ENCODE measurements around the gene ZNF74.
"Not testable (repeated sequence)": the region's sequence is repeated elsewhere in the genome, so short reads cannot be mapped to it uniquely, and the experiment has no call there.

Gene ZNF74

GRCh38 chr22:20393705-20394476 is at the start of gene ZNF74:
Gene ZNF74, plus strand, starts transcription at chr22:20394151. Its CDS starts 478 bp downstream, at chr22:20394629.
- DNase-seq (ENCODE audit: low read depth) = peak; percentile 75

GRCh38 chr22:20346553-20346952 is 47.4 kb upstream of the ZNF74 start:
- DNase-seq (ENCODE audit: low read depth) = not testable (repeated sequence)

GRCh38 chr22:20352536-20352935 is 41.4 kb upstream of the ZNF74 start:
- DNase-seq (ENCODE audit: low read depth) = not testable (repeated sequence)

GRCh38 chr22:20354238-20354975 is 39.5 kb upstream of the ZNF74 start:
- no peak for DNase-seq (ENCODE audit: low read depth)

GRCh38 chr22:20355939-20356636 is 37.9 kb upstream of the ZNF74 start:
- DNase-seq (ENCODE audit: low read depth) = not testable (repeated sequence)

- DNase-seq (ENCODE audit: low read depth) = not testable (repeated sequence)
Measured at GRCh38 chr22:20356906-20357305, 37.0 kb upstream of the ZNF74 start.

- DNase-seq (ENCODE audit: low read depth) = not testable (repeated sequence)
Measured at GRCh38 chr22:20357967-20358366, 36.0 kb upstream of the ZNF74 start.

GRCh38 chr22:20358503-20359239 is 35.3 kb upstream of the ZNF74 start:
- DNase-seq (ENCODE audit: low read depth) = not testable (repeated sequence)

GRCh38 chr22:20360261-20360660 is 33.7 kb upstream of the ZNF74 start:
- not testable (repeated sequence) for DNase-seq (ENCODE audit: low read depth)

GRCh38 chr22:20360866-20361751 is 32.8 kb upstream of the ZNF74 start:
- DNase-seq (ENCODE audit: low read depth) = not testable (repeated sequence)

- DNase-seq (ENCODE audit: low read depth) = not testable (repeated sequence)
Measured at GRCh38 chr22:20361752-20362229, 32.2 kb upstream of the ZNF74 start.

- not testable (repeated sequence) for DNase-seq (ENCODE audit: low read depth)
Measured at GRCh38 chr22:20362403-20362802, 31.5 kb upstream of the ZNF74 start.

- DNase-seq (ENCODE audit: low read depth) = not testable (repeated sequence)
Measured at GRCh38 chr22:20364335-20365260, 29.4 kb upstream of the ZNF74 start.

- DNase-seq (ENCODE audit: low read depth) = not testable (repeated sequence)
Measured at GRCh38 chr22:20366841-20367240, 27.1 kb upstream of the ZNF74 start.

GRCh38 chr22:20368875-20369274 is 25.1 kb upstream of the ZNF74 start:
- DNase-seq (ENCODE audit: low read depth) = not testable (repeated sequence)

- DNase-seq (ENCODE audit: low read depth) = not testable (repeated sequence)
Measured at GRCh38 chr22:20371687-20372086, 22.3 kb upstream of the ZNF74 start.

GRCh38 chr22:20372406-20372854 is 21.5 kb upstream of the ZNF74 start:
- DNase-seq (ENCODE audit: low read depth) = not testable (repeated sequence)

GRCh38 chr22:20373195-20373706 is 20.7 kb upstream of the ZNF74 start:
- not testable (repeated sequence) for DNase-seq (ENCODE audit: low read depth)

- not testable (repeated sequence) for DNase-seq (ENCODE audit: low read depth)
Measured at GRCh38 chr22:20374130-20374529, 19.8 kb upstream of the ZNF74 start.

Data from activated T-helper 9 cell treated with anti-CD3 and anti-CD28 coated beads, Interleukin-2, amount 50 U/mL, for 16 hours (primary cell).